Fibroblast of lung (primary cell): Measurements from ENCODE around the gene SIPA1L3.

Experiments
- CTCF ChIP-seq, 2 donors: IDR thresholded peaks in 1 of 2; conservative IDR thresholded peaks in 1 of 2; 1 replicate in 1 of 2; 2 replicates in 1 of 2; pipeline ENCODE4 v1.5.1; 2011 to 2012; ENCODE audit warnings: low read length in 2 of 2, control low read depth in 1 of 2, inconsistent platforms in 1 of 2, low read depth in 1 of 2, mild to moderate bottlenecking in 1 of 2
- EZH2 ChIP-seq: IDR thresholded peaks from 2 replicates; pipeline ENCODE4 v1.5.1; 2012; ENCODE audit warnings: low read length, control low read depth, mild to moderate bottlenecking; ENCODE audit errors: missing control alignments

DNA sequence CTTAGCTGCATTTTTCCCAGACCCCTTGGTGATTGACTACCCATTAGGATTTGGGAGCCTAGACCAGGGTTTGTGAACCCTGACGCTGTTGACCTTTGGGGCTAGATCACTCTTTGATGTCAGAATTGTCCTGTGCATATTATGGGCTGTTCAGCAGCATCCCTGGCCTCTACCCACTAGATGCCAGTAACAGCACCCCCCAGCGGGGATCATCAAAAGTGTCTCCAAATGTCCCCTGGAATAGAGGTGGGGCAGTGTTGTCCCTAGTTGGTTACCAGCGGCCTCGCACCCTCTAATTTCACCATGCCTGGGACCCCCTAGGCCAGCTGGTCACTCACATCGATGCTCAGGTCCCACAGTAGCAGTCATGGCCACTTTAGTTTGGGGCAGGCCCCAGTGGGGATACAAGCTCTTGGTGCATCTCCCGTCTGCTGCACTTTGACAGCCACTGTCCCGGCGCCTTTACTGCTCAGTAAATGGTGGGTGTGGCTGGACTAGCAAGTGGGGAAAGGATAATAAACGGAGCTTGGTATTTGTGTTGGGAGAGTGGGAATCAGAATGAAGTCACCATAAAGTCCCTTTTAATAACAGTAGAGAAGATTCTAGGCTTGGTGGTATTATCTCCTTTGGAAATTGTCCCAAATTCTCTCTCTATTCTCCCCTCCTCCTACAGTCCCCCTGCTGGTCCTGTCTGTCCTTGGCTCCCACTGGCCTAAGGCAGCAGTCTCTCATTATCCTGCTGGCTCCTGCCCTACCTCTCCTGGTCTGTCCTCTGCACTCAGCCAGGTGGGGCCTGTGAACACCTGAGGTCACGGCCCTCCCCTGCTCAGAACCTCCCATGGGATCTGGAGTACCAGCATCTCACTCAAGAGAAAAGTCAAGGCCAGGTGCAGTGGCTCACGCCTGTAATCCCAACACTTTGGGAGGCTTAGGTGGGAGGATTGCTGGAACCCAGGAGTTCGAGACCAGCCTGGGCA lies 80.6 kb downstream of the SIPA1L3 start:
- peak in 1 of 2 donors; percentile 22 for TF ChIP-seq CTCF (conservative IDR thresholded peaks at IDR 0.05 in 1 of 2, IDR thresholded peaks at IDR 0.05 in 1 of 2; ENCODE audit: low read depth in 1 of 2, low read length in 2 of 2)
- TF ChIP-seq EZH2, result no peak
